Activated B cell treated with CpG ODN at 0.5 μM for 24 hours (primary cell): ENCODE results near the gene SKP1. TPM values are rescaled to one million over a fixed set of nuclear protein-coding genes. Genes with fewer than 3 reads are reported as not detected.
"Not testable (repeated sequence)": the region's sequence is repeated elsewhere in the genome, so short reads cannot be mapped to it uniquely, and the experiment has no call there.

Experiments used
- ATAC-seq: fragments of 200-7000 bp; cut with Tn5 transposase; one replicate; pipeline ENCODE4 v1.10.0; 2021; ENCODE audit warnings: low read depth, mild to moderate bottlenecking, moderate library complexity
- CTCF ChIA-PET: fragments of 350-600 bp; sonication (Branson Sonifier 250); formaldehyde crosslinking; loops from one replicate; lab custom pipeline; 2021; ENCODE audit warnings: antibody characterized with exemption; lab: Charles Lee
- POLR2A ChIA-PET: fragments of 350-600 bp; sonication (Branson Sonifier 250); formaldehyde crosslinking; loops from one replicate; lab custom pipeline; 2021; ENCODE audit warnings: antibody characterized with exemption; lab: Charles Lee
- DNase-seq: peaks from one replicate; pipeline ENCODE4 v3.0.0; 2022
- H3K27ac Mint-ChIP-seq: one replicate; pipeline ENCODE4 v1.8.0; 2020; ENCODE audit warnings: mixed read lengths
- H3K27me3 Mint-ChIP-seq: one replicate; pipeline ENCODE4 v1.8.0; 2021; ENCODE audit warnings: mixed read lengths
- H3K36me3 Mint-ChIP-seq: one replicate; pipeline ENCODE4 v1.8.0; 2021; ENCODE audit warnings: low read depth, mixed read lengths
- H3K4me1 Mint-ChIP-seq: one replicate; pipeline ENCODE4 v1.8.0; 2021; ENCODE audit warnings: mixed read lengths
- H3K4me3 Mint-ChIP-seq: one replicate; pipeline ENCODE4 v1.8.0; 2020; ENCODE audit warnings: mild to moderate bottlenecking, mixed read lengths
- H3K9me3 Mint-ChIP-seq: one replicate; pipeline ENCODE4 v1.8.0; 2020; ENCODE audit warnings: mixed read lengths
- intact Hi-C: fragments of 100-400 bp; cut with micrococcal nuclease; formaldehyde crosslinking; loops from one replicate; pipeline ENCODE4 v1.15.1; 2024
- total RNA-seq: library from RNA; stranded (reverse); gene quantifications from 2 replicates; pipeline ENCODE4 v1.2.3, GENCODE V29; 2022
- TF ChIP-seq, protein P1 (sequence below): fragments of 200-600 bp; IDR thresholded peaks from one replicate; pipeline ENCODE4 v1.8.0; 2022; ENCODE audit warnings: antibody characterized with exemption, mild to moderate bottlenecking

SKP1 gene
- total RNA-seq, 1 donor from 2014 or later = 211 TPM

DNA sequence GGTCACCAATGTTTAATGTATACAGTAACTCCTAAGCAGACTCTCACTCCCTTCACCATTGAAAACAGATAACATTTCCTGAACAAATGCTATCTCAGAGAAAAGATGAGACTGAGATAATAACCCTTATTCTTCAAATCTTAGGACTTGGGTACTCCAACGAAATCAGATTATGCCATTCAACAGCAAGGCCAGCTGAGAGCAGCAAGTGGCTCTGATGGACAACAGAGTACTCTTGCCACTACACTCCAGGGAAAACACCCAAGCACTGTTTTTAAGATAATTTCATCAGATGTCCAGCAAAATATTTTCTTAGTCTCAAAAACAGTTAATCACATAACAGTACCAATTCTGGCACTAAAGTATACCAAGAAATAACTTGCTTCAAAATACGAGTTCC is 39.0 kb upstream of the SKP1 start:
- POLR2A ChIA-PET = interaction anchor here (0.5 to 2.0 kb wide), 3 partner anchors 10 to 22 kb away, joined by 3 to 6 read pairs (median 4); partner anchors contain the start of gene PPP2CA
- H3K27ac Mint-ChIP-seq = no peak overlapping the region
- ATAC-seq = no peak

DNA sequence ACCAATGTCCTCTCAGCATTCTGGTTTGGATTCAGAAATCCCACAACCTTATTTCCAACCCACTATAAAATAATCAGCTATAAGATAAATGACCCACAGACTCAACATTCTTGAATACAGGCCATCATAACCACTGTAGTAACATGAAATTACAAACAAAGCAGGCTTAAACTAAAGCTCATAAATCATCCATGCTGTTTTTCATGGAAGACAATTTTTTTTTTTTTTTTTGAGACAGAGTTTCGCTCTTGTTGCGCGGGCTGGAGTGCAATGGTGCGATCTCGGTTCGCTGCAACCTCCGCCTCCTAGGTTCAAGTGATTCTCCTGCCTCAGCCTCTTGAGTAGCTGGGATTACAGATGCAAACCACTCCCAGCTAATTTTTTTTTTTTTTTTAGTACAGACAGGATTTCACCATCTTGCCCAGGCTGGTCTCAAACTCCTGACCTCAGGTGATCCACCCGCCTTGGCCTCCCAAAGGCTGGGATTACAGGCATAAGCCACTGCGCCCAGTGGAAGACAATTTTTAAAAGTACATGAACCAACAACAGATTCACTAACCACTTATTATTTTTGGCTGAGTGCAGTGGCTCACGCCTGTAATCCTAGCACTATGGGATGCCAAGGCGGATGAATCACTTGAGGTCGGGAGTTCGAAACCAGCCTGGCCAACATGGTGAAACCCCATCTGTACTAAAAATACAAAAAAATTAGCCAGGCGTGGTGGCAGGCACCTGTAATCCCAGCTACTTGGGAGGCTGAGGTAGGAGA is 34.7 kb upstream of the SKP1 start:
- CTCF ChIA-PET, H3K27me3 Mint-ChIP-seq, ATAC-seq, H3K9me3 Mint-ChIP-seq, H3K27ac Mint-ChIP-seq, intact Hi-C loops, DNase-seq: not testable (repeated sequence)
- peaks cover 14% of the 10 kb centered on the region for H3K36me3 Mint-ChIP-seq
- peak overlapping the region; percentile 28 for H3K4me3 Mint-ChIP-seq
- H3K4me1 Mint-ChIP-seq = peaks cover 67% of the 10 kb centered on the region
- POLR2A ChIA-PET = interaction anchor here (1.0 to 1.2 kb wide), 2 partner anchors 15 to 50 kb away, joined by 4 to 5 read pairs; partner anchors contain the start of gene PPP2CA

More for the DNA sequence above, 39.0 kb upstream of the SKP1 start:
- peaks cover 79% of the 10 kb centered on the region for H3K4me1 Mint-ChIP-seq
- intact Hi-C loops = no loop called here
- CTCF ChIA-PET = no interaction called here
- no peaks in the 10 kb centered on the region for H3K27me3 Mint-ChIP-seq
- TF ChIP-seq, protein P1, sequence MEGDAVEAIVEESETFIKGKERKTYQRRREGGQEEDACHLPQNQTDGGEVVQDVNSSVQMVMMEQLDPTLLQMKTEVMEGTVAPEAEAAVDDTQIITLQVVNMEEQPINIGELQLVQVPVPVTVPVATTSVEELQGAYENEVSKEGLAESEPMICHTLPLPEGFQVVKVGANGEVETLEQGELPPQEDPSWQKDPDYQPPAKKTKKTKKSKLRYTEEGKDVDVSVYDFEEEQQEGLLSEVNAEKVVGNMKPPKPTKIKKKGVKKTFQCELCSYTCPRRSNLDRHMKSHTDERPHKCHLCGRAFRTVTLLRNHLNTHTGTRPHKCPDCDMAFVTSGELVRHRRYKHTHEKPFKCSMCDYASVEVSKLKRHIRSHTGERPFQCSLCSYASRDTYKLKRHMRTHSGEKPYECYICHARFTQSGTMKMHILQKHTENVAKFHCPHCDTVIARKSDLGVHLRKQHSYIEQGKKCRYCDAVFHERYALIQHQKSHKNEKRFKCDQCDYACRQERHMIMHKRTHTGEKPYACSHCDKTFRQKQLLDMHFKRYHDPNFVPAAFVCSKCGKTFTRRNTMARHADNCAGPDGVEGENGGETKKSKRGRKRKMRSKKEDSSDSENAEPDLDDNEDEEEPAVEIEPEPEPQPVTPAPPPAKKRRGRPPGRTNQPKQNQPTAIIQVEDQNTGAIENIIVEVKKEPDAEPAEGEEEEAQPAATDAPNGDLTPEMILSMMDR = no peak
- DNase-seq = no peak
- peaks cover 33% of the 10 kb centered on the region for H3K36me3 Mint-ChIP-seq
- no peak overlapping the region for H3K4me3 Mint-ChIP-seq
- no peaks in the 10 kb centered on the region for H3K9me3 Mint-ChIP-seq

DNA sequence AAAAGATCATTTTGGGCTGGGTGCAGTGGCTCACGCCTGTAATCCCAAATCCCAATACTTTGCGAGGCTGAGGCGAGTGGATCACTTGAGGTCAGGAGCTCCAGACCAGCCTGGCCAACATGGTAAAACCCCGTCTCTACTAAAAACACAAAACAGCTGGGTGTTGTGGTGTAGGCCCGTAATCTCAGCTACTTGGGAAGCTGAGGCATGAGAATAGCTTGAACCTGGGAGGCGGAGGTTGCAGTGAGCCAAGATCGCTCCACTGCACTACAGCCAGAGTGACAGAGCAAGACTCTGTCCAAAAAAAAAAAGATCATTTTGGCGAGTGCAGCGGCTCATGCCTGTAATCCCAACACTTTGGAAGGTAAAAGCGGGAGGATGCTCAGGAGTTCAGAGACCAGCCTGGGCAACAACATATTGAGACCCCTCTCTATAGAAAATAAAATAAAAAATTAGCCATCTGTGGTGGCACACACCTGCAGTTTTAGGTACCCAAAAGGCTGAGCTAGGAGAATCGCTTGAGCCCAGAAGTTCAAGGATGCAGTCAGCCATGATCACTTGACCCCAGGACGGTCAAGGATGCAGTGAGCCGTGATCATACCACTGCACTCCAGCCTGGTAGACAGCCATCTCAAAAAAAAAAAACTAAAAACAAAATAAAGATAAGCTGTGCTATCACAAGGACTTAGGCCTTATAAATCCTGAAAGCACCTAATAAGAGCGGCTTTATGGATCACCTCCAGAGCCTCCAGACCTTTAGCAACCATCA is 32.9 kb upstream of the SKP1 start:
- H3K36me3 Mint-ChIP-seq = peaks cover 27% of the 10 kb centered on the region
- ChIA-PET CTCF (interaction anchor here (1.1 kb wide), 1 partner anchor 16 kb away, joined by 4 read pairs; the partner anchor contains the start of gene PPP2CA), POLR2A (interaction anchor here (0.7 to 3.5 kb wide), 3 partner anchors 16 to 1012 kb away, joined by 3 to 14 read pairs (median 5); partner anchors contain the start of gene PPP2CA)
- intact Hi-C loops = no loop called here
- DNase-seq (no peak), ATAC-seq (no peak)
- H3K27me3 Mint-ChIP-seq = no peaks in the 10 kb centered on the region
- H3K4me1 Mint-ChIP-seq = peaks cover 60% of the 10 kb centered on the region
- TF ChIP-seq, protein P1 = no peak
- no peak overlapping the region for H3K4me3 Mint-ChIP-seq
- no peaks in the 10 kb centered on the region for H3K9me3 Mint-ChIP-seq
- no peak overlapping the region for H3K27ac Mint-ChIP-seq

DNA sequence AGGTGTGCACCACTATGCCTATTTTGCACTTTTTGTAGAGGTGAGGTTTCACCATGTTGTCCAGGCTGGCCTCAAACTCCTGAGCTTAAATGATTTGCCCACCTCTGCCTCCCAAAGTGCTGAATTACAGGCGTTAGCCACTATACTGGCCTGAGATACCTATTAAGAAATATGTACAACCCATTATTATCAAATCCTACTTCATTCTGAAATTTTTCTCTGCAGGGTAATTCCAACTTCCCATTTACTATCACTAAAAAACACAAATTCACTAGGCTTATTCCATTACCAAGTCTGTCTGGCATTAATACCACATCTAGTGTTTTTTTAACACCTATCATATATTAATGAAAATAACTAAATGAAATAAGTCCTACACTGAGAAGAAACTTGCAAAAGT is 30.9 kb upstream of the SKP1 start:
- no peak overlapping the region for H3K27ac Mint-ChIP-seq
- ChIA-PET CTCF (interaction anchor here (1.1 kb wide), 1 partner anchor 23 kb away, joined by 3 read pairs; no protein-coding TSS in a partner anchor), POLR2A (interaction anchor here (3.5 kb wide), 1 partner anchor 18 kb away, joined by 14 read pairs; the partner anchor contains the start of gene PPP2CA)
- no peak overlapping the region for H3K4me3 Mint-ChIP-seq
- TF ChIP-seq, protein P1 = no peak
- no peaks in the 10 kb centered on the region for H3K27me3 Mint-ChIP-seq
- no peaks in the 10 kb centered on the region for H3K9me3 Mint-ChIP-seq
- H3K4me1 Mint-ChIP-seq = peaks cover 47% of the 10 kb centered on the region
- DNase-seq (no peak), ATAC-seq (no peak)
- peaks cover 45% of the 10 kb centered on the region for H3K36me3 Mint-ChIP-seq
- intact Hi-C loops = no loop called here

DNA sequence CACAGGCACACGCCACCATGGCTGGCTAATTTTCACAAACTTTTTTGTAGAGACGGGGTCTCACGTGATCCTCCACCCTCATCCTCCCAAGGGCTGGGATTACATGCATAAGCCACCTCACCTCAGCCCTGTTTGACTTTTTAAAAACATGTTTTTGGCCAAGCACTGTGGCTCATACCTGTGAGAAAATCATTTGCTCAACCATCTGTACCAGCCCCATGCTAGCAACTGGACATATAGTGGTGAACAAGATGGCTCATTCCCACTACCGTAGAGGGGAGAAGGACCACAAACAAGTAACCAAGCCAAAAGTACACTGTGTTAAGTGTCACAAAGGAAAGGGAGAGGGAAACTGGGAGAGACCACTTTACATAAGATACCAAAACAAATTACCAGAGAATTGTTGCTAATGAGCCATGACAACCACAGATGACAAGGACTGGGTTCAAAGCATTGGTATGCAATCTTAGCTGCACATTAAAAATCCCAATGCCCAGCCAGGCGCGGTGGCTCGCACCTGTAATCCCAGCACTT is 29.9 kb upstream of the SKP1 start:
- DNase-seq (no peak), ATAC-seq (no peak)
- CTCF ChIA-PET = no interaction called here
- POLR2A ChIA-PET = interaction anchor here (0.6 kb wide), 2 partner anchors 8 to 19 kb away, joined by 3 to 5 read pairs; partner anchors contain the start of gene PPP2CA
- Mint-ChIP-seq H3K4me3 (no peak overlapping the region), H3K27ac (no peak overlapping the region), H3K27me3 (no peaks in the 10 kb centered on the region), H3K9me3 (no peaks in the 10 kb centered on the region), H3K36me3 (peaks cover 52% of the 10 kb centered on the region), H3K4me1 (peaks cover 40% of the 10 kb centered on the region)
- TF ChIP-seq, protein P1 = no peak
- intact Hi-C loops = no loop called here
